Measurements from ENCODE around the gene PITX2. TPM values are rescaled to one million over a fixed set of nuclear protein-coding genes. Genes with fewer than 3 reads are reported as not detected.
A peak's percentile ranks its signal among the peaks of the same experiment; 100 is the strongest.
"Not testable (repeated sequence)": the region's sequence is repeated elsewhere in the genome, so short reads cannot be mapped to it uniquely, and the experiment has no call there.

Gene PITX2
- total RNA-seq, 1 experiment from 2014 or later, result 0.90 TPM

- no peak for TF ChIP-seq CTCF (conservative IDR thresholded peaks at IDR 0.05; ENCODE audit: low read depth, low read length)
- TF ChIP-seq EZH2 (IDR thresholded peaks at IDR 0.05; ENCODE audit: borderline replicate concordance, low read depth, low read length, poor library complexity, severe bottlenecking), result no peak
- ChIA-PET POLR2A (ENCODE audit: low non-redundant PET) (no interaction called here), CTCF (no interaction called here)
- intact Hi-C loops (cut with micrococcal nuclease; ENCODE audit: unreplicated experiment), result no loop called here
- Histone ChIP-seq H3K27me3 (replicated peaks; ENCODE audit: insufficient read depth, low read depth, low read length, poor library complexity) (no peaks in the 10 kb centered on the region), H3K27ac (ENCODE audit: low read depth, low read length, poor library complexity, severe bottlenecking) (no peak overlapping the region), H3K36me3 (ENCODE audit: insufficient read depth, low read length, poor library complexity, severe bottlenecking) (no peaks in the 10 kb centered on the region), H3K4me1 (ENCODE audit: insufficient read depth, low read length, poor library complexity, severe bottlenecking) (no peaks in the 10 kb centered on the region), H3K9me3 (ENCODE audit: low read depth, low read length, poor library complexity, severe bottlenecking) (no peaks in the 10 kb centered on the region), H3K4me3 (ENCODE audit: low read depth, low read length, poor library complexity, severe bottlenecking) (no peak overlapping the region)
- no peak for DNase-seq (ENCODE audit: low spot score)
- no TSS peak for BruUV-seq (replicated peaks)
These were observed 35.1 kb downstream of the PITX2 start for GRCh38 chr4:110587666-110588285.

- ChIA-PET CTCF (interaction anchor here (0.6 to 1.7 kb wide), 4 partner anchors 242 to 573 kb away, joined by 3 to 8 read pairs (median 4); no protein-coding TSS in a partner anchor), POLR2A (ENCODE audit: low non-redundant PET) (no interaction called here)
- Histone ChIP-seq H3K9me3 (ENCODE audit: low read depth, low read length, poor library complexity, severe bottlenecking) (no peaks in the 10 kb centered on the region), H3K36me3 (ENCODE audit: insufficient read depth, low read length, poor library complexity, severe bottlenecking) (no peaks in the 10 kb centered on the region), H3K27ac (ENCODE audit: low read depth, low read length, poor library complexity, severe bottlenecking) (no peak overlapping the region), H3K4me3 (ENCODE audit: low read depth, low read length, poor library complexity, severe bottlenecking) (peak overlapping the region; percentile 34), H3K27me3 (replicated peaks; ENCODE audit: insufficient read depth, low read depth, low read length, poor library complexity) (no peaks in the 10 kb centered on the region), H3K4me1 (ENCODE audit: insufficient read depth, low read length, poor library complexity, severe bottlenecking) (no peaks in the 10 kb centered on the region)
- intact Hi-C loops (cut with micrococcal nuclease; ENCODE audit: unreplicated experiment), result no loop called here
- no TSS peak for BruUV-seq (replicated peaks)
- peak; percentile 86 for DNase-seq (ENCODE audit: low spot score)
- TF ChIP-seq EZH2 (IDR thresholded peaks at IDR 0.05; ENCODE audit: borderline replicate concordance, low read depth, low read length, poor library complexity, severe bottlenecking), result no peak
- peak; percentile 71 for TF ChIP-seq CTCF (conservative IDR thresholded peaks at IDR 0.05; ENCODE audit: low read depth, low read length)
These were observed 36.6 kb downstream of the PITX2 start for GRCh38 chr4:110586131-110586850.

GRCh38 chr4:110576696-110577095, 46.2 kb downstream of the PITX2 start:
- H3K36me3 ChIP-seq (ENCODE audit: insufficient read depth, low read length, poor library complexity, severe bottlenecking); DNase-seq (ENCODE audit: low spot score); H3K9me3 ChIP-seq (ENCODE audit: low read depth, low read length, poor library complexity, severe bottlenecking); H3K27ac ChIP-seq (ENCODE audit: low read depth, low read length, poor library complexity, severe bottlenecking); POLR2A ChIA-PET (ENCODE audit: low non-redundant PET); H3K4me3 ChIP-seq (ENCODE audit: low read depth, low read length, poor library complexity, severe bottlenecking); CTCF ChIA-PET; H3K27me3 ChIP-seq (replicated peaks; ENCODE audit: insufficient read depth, low read depth, low read length, poor library complexity); BruUV-seq (replicated peaks); intact Hi-C loops (cut with micrococcal nuclease; ENCODE audit: unreplicated experiment); H3K4me1 ChIP-seq (ENCODE audit: insufficient read depth, low read length, poor library complexity, severe bottlenecking): not testable (repeated sequence)

Other genes starting within 250 kb of the PITX2 start
- 8.4 and 13.2 TPM in 2 replicates for gene ENPEP, start 146.9 kb downstream of the PITX2 start, total RNA-seq (2021)

Data from A673 (cell line).